AG04450 (cell line): ENCODE data around the gene TRIO. TPM values are rescaled to one million over a fixed set of nuclear protein-coding genes. Genes with fewer than 3 reads are reported as not detected.

Experiments
- CTCF ChIA-PET: fragments of 300-600, 350-600 bp; formaldehyde crosslinking; extraction: SDS; loops from one replicate; lab custom pipeline; 2022; ENCODE audit warnings: antibody characterized with exemption, inconsistent platforms; lab: Charles Lee
- POLR2A ChIA-PET: fragments of 350-600 bp; formaldehyde crosslinking; extraction: SDS; loops from one replicate; lab custom pipeline; 2021; ENCODE audit warnings: antibody characterized with exemption, inconsistent platforms; lab: Yijun Ruan, JAX
- DNase-seq: peaks from one replicate; pipeline ENCODE4 v3.0.0-alpha.2; 2011; ENCODE audit warnings: low read depth, low spot score
- H3K27ac ChIP-seq: one replicate; pipeline ENCODE4 v1.5.1; 2012; ENCODE audit warnings: low read depth, low read length, control low read depth
- H3K27me3 ChIP-seq: one replicate; pipeline ENCODE4 v1.6.0; 2012; ENCODE audit warnings: low read length; ENCODE audit not compliant: control insufficient read depth, insufficient read depth
- H3K4me3 ChIP-seq: 2 replicates; pipeline ENCODE4 v1.5.1; 2011; ENCODE audit warnings: mild to moderate bottlenecking, low read depth, low read length, control low read depth
- H3K9me3 ChIP-seq: 2 replicates; pipeline ENCODE4 v1.5.1; 2012; ENCODE audit warnings: low read length; ENCODE audit not compliant: control insufficient read depth, insufficient read depth
- polyA plus RNA-seq: library from polyadenylated mRNA; depleted of rRNA; stranded (reverse); fragments of >200 nt; gene quantifications from 2 replicates; pipeline ENCODE4 v1.2.3, GENCODE V29; 2011
- TF ChIP-seq, protein P1 (sequence below): IDR thresholded peaks from 2 replicates; pipeline ENCODE4 v1.5.1; 2011; ENCODE audit warnings: low read depth, low read length, control low read depth, inconsistent platforms

TRIO gene
- polyA plus RNA-seq, 1 experiment: 268 TPM

DNA sequence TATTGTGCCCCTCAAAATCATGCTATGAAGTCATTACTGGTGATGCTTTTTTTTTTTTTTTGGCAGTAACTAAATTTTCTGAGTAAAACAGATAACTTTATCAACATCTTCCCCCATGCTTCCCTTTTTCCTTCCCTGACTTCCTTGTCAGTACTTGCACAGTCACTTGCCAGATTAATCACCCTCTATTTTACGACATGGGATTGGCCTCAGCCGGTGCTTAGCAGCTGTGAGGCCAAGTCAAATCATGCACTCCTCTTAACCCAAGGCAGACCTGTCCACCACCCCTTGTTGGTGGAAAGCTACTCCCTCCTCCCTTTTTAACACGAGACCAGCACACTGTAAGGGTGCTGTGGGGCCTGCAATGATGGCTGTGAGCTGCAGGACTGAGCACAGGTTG is 320.5 kb downstream of the TRIO start:
- peak overlapping the region; percentile 61 for H3K27ac ChIP-seq
- TF ChIP-seq, protein P1, sequence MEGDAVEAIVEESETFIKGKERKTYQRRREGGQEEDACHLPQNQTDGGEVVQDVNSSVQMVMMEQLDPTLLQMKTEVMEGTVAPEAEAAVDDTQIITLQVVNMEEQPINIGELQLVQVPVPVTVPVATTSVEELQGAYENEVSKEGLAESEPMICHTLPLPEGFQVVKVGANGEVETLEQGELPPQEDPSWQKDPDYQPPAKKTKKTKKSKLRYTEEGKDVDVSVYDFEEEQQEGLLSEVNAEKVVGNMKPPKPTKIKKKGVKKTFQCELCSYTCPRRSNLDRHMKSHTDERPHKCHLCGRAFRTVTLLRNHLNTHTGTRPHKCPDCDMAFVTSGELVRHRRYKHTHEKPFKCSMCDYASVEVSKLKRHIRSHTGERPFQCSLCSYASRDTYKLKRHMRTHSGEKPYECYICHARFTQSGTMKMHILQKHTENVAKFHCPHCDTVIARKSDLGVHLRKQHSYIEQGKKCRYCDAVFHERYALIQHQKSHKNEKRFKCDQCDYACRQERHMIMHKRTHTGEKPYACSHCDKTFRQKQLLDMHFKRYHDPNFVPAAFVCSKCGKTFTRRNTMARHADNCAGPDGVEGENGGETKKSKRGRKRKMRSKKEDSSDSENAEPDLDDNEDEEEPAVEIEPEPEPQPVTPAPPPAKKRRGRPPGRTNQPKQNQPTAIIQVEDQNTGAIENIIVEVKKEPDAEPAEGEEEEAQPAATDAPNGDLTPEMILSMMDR: no peak
- CTCF ChIA-PET: no interaction called here
- POLR2A ChIA-PET: interaction anchor here (0.7 kb wide), 2 partner anchors 27 to 57 kb away, joined by 4 to 9 read pairs; no protein-coding TSS in a partner anchor
- DNase-seq: no peak
- H3K9me3 ChIP-seq: no peaks in the 10 kb centered on the region
- no peaks in the 10 kb centered on the region for H3K27me3 ChIP-seq
- H3K4me3 ChIP-seq: no peak overlapping the region

DNA sequence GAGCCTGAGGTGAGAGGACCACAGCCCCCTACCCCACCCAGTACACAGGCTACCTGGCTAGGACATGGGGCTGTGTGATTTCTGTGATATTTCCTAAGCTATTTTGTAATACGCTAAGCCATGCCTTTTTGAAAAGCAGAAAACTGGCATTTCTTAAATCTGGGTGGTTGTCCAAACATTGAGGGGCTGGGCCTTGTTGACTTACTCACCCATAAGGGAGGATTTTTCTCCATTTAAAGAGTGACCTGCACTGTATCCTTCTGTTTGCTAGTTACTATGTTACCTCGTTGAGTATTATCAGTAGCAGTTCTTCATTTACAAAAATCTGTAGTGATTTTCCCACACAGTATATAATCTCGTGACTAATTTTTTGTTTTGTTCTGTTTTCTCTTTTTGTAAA is 321.0 kb downstream of the TRIO start:
- POLR2A ChIA-PET: interaction anchor here (0.7 kb wide), 1 partner anchor 27 kb away, joined by 9 read pairs; no protein-coding TSS in a partner anchor
- DNase-seq: no peak
- H3K27me3 ChIP-seq: no peaks in the 10 kb centered on the region
- CTCF ChIA-PET: no interaction called here
- TF ChIP-seq, protein P1: no peak
- H3K4me3 ChIP-seq: no peak overlapping the region
- peak overlapping the region; percentile 61 for H3K27ac ChIP-seq
- no peaks in the 10 kb centered on the region for H3K9me3 ChIP-seq

DNA sequence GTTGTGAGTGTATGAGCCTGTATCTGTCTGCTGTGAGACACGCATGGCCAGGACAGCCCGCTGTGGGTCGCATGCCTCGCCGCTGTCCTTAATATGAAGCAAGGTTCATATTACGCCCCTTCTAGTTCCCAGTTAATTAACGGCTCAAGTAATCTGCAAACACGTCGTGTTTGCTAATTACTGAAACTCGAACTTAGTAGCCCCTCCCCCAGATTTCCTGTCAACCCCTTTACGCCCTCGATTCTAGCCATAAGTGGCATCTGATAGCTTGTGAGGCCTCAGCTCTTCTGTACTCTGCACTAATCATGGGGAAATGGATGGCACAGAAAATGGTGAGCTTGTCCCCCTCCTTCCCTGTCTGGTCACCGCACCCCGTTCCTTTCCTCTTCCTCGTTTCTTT is 321.5 kb downstream of the TRIO start:
- DNase-seq: no peak
- Histone ChIP-seq H3K9me3 (no peaks in the 10 kb centered on the region), H3K27me3 (no peaks in the 10 kb centered on the region), H3K4me3 (no peak overlapping the region), H3K27ac (peak overlapping the region; percentile 61)
- ChIA-PET CTCF (no interaction called here), POLR2A (interaction anchor here (1.0 kb wide), 1 partner anchor 24 kb away, joined by 4 read pairs; no protein-coding TSS in a partner anchor)
- TF ChIP-seq, protein P1: no peak

DNA sequence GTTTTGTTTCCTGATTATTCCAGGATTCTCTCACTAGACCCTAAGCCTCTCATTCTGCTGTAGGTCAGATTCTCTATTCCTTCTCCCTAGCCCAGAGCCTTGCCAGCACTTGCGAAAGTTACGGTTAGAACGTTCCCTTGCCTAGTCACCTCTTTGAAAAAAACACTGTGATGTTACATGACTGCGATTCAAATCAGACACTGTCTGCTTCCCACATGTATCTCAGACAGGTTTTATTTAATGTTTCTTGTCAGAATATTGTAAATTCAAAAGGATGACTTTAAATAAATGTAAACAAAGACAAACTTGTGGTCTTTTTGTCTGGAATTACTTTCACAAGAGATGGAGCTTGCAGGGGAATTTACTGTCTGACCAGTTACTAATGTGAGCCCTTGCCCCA is 322.0 kb downstream of the TRIO start:
- Histone ChIP-seq H3K27ac (peak overlapping the region; percentile 61), H3K27me3 (no peaks in the 10 kb centered on the region), H3K4me3 (no peak overlapping the region), H3K9me3 (no peaks in the 10 kb centered on the region)
- peak; percentile 85 for DNase-seq
- ChIA-PET CTCF (no interaction called here), POLR2A (interaction anchor here (0.8 to 1.0 kb wide), 2 partner anchors 15 to 24 kb away, joined by 3 to 4 read pairs; no protein-coding TSS in a partner anchor)
- TF ChIP-seq, protein P1: no peak

DNA sequence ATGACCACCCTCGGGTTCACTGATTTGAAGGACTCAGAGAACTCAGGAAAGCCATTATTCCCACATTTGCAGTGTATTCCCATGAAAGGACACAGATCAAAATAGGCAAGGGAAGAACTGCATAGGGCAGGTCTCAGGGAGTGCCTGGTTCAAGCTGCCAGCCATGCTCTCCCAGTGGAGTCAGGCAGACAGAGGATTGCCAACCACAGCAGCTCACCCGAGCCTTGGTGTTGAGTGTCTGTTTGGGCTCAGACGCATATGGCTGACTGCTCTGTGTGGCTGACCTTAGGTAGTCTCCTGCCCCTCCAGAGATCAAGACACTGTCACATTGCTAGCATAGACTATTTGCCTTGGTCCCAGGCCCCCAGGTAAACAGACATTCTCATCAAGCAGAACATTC is 322.6 kb downstream of the TRIO start:
- H3K27me3 ChIP-seq: no peaks in the 10 kb centered on the region
- no peak for DNase-seq
- CTCF ChIA-PET: no interaction called here
- TF ChIP-seq, protein P1: no peak
- POLR2A ChIA-PET: interaction anchor here (0.8 to 1.0 kb wide), 2 partner anchors 16 to 25 kb away, joined by 3 to 4 read pairs; no protein-coding TSS in a partner anchor
- peak overlapping the region; percentile 11 for H3K27ac ChIP-seq
- H3K9me3 ChIP-seq: no peaks in the 10 kb centered on the region
- no peak overlapping the region for H3K4me3 ChIP-seq
